Stimulated activated CD4-positive, alpha-beta T cell treated with anti-CD3 and anti-CD28 coated beads, Interleukin-4, amount 100 ng/mL, for 24 hours (primary cell): ENCODE data around the gene DYNLT2B.
"Not testable (repeated sequence)": the region's sequence is repeated elsewhere in the genome, so short reads cannot be mapped to it uniquely, and the experiment has no call there.

ENCODE experiments used
- DNase-seq: peaks from one replicate; pipeline ENCODE4 v3.0.0-alpha.2; 2020

Gene DYNLT2B

DNA sequence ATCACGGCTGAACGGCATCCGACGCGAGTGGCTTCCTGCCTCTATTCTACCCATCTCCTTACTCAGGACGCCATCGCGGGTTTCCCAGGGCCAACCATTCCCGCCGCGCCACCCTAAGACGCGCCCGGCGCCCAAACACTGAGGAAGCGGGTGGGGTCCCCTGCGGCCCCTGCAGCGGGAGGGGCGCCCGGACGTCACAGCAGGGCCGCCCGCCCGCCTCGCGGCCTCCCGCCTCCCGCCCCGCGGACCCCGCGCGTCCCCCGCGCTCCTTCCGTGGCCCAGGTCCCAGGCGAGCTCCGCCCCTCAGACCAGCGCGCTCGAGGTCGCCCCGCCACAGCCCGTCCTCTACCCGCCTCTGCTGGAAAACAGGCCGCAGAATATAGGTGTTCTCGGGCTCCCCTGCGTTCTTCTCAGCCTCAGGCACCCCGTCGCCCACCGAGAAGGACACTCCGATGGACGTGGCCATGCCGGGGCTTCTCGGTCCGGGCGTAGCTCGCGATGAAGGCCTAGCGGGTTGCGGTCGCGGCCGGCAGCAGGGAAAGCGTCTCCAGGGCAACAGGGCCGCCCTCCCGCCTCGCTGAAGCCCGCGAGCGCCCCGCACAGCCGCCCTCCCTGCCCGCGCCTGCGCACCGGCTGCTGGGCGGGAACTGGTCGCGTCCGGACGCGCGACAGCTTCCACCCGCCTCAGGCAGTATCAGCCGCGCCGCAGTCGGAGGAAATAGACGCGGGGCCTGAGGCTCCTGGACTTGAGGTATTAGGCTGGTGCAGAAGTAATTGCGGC, at the start of gene DYNLT2B:
Gene DYNLT2B, minus strand, starts transcription at position 554 of the 781 bp plus-strand sequence. Its CDS starts 88 bp downstream, at position 466.
- peak; percentile 85 for DNase-seq

DNA sequence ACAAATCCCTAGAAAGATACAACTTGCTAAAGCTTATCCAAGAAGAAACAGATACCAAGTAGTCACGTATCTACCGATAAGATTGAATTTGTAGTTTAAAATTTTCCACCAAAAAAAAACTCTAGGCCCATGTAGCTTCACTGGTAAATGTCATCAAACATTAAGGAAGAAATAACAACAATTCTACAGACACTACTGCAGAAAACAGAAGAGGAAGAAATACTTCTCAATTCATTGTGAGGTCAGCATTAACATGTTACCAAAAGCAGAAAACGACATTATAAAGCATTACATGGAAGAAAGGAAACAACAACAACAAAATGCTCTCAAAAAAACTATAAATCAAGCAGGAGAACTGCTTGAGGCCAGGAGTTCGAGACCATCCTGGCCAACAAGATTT, 47.7 kb upstream of the DYNLT2B start:
- DNase-seq: no peak

DNA sequence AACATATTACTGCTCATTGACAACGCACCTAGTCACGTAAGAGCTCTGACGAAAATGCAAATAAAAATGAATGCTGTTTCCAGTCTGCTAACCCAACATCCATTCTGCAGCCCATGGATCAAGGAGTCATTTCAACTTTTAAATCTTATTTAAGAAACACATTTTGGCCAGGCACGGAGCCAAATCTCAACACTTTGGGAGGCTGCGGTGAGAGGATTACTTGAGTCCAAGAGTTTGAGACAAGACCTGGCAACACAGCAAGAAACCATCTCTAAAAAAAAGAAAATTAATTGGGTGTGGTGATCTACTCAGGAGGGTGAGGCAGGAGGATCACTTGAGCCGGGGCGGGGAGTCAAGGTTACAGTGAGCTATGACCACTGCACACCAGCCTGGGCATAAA, 42.5 kb upstream of the DYNLT2B start:
- no peak for DNase-seq

DNA sequence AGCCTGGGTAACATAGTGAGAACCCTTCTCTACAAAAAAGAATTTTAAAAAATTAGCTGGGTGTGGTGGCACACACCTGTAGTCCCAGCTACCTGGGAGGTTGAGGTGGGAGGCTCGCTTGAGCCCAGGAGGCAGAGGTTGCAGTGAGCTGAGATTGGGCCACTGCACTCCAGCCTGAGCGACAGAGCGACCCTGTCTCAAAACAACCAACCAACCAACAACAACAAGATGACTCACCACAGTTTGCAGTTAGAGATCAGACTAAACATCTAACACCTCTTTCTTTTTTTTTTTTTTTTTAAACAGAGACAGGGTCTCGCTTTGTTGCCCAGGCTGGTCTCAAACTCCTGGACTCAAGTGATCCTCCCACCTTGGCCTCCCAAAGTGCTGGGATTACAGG, 40.5 kb upstream of the DYNLT2B start:
- DNase-seq: not testable (repeated sequence)

DNA sequence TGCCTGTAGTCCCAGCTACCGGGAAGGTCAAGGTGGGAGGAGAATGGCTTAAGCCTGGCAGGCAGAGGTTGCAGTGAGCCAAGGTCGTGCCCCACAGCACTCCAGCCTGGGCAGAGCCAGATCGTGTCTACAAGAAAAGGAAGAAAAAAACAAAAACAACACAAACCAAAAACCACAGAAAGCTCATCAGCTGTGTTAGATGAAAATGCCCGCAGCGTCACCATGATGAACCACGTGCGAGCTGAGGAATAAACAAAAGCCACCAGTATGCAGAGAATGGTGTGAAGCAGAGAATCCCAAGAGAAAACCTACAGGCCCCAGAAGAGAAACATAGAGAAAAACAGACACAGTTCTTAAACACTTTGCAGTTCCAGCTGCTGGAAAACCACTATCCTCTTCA, 39.9 kb upstream of the DYNLT2B start:
- DNase-seq: no peak

DNA sequence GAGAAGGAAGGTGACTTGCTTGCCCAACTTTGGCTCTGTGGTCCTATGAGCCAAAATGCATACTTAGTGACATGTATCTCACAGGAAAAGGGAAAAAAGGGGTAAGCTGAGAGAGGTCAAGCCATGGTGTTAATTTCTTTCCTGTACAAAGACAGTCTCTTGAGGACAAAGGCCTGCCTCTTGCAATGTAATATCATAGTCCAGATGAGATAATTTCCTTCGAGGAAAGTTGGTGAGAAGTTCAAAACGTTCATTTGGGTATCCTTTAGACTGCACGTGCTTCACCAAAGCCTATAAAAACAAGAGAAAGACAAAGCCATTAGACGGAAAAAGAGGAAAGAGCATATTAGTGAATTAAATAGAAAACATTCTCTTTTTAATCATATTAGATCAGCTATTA, 38.5 kb upstream of the DYNLT2B start:
- DNase-seq: no peak

DNA sequence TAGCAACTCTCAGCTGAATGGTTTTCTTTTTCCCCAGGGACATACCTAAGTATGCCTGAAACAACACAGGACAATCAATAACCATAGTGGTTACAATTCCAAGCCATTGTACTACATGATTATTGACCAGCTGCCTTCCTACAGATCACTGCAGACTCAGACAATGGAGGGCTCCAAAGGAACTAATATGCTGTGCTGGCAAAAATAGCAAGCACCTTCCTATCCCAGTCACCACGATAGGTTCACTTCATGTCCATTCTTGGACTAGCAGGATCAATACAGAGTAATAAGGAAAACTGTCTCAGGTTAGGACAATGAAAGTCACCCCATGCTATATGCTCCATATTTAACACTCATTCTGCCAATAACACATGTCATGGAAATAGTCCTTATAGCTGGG, 37.6 kb upstream of the DYNLT2B start:
- DNase-seq: no peak

DNA sequence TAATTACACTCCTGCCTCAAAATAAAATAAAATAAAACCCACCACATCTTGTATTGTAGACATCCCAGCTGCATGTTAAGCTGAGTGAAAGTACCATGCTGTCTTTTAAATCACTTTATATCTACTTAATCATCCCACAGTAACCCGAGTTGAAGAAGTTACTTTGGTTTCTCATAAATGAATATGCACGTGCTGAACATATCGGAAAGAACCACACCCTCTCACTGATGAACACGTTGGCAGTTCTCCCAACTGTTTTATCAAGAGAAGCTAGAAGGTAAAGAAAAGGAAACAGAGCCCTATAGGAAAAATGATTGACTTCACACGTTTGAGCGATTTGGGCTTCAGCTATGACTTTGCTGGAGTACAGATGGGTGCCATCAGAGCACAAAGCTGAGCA, 36.1 kb upstream of the DYNLT2B start:
- no peak for DNase-seq

DNA sequence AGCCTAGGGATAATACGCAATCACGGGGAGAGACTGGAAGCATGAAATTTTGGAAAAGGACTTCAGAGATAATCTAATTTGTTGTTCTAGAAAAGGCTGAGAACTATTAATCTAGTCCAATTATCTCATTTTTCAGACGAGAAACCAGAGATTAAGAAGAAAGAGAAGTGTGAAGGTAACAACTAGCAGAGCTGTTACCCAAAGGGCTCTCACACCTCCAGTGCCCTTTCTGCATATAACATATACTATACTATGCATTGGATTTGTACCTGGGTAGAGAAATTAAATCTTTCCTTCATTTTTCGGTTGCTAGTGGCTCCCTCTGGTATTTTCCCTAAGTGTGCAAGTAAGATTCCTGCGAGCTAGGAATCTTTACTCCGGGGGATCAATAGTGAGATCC, 33.5 kb upstream of the DYNLT2B start:
- no peak for DNase-seq

DNA sequence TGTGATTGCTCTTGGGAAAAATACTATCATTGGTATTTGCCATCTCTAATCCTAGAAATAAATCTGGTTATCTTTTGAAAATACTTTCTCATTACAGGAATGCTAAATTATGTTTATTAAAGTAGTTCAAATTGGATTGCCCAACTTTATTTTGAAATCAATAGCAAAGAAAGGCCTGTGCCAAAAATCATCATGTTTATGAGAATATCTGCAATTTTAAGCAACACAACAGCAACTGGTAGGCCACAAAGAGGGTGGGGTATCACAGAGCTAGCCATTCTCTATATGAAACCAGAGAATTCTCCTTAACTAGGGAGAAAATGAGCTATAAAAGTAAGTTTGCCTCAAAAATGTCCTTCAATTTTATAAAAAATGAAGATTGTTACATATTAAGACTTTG, 32.0 kb upstream of the DYNLT2B start:
- DNase-seq: no peak

DNA sequence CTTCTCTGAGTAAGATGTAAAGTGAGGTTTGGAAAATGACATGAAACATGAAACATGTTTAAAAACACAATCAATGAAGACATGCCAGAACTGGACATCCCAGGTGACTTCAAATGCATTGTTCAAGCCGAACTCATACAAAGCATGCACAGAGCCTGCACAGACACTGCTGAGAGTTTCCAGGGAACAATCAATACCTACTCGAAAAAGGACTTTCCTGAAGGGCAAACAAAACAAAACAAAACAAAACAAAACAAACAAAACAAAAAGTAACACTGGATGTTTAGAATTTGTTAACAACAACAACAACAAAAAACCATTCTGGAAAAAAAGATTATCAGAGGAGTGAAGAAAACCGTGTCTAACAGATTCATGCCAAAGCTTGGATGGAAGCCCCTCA, 30.7 kb upstream of the DYNLT2B start:
- no peak for DNase-seq

DNA sequence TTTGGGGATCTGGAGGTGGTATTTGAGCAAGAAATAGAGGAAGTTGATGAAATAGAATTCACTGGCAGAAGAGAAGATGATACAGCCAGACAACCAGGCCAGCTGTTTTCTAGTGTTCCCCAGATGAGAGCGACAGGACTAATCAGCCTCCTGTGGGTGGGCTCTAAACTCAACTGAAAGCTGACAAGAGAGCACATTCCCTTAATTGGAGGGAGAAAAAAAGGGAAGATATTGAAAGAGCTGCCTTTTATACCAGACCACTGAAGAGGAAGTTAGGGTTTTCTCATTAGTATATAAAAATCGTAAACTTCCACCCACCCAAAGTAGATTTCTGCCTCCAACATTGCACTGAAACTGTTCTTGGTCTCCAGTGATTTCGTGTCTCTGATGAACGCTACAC, 26.6 kb upstream of the DYNLT2B start:
- DNase-seq: no peak

DNA sequence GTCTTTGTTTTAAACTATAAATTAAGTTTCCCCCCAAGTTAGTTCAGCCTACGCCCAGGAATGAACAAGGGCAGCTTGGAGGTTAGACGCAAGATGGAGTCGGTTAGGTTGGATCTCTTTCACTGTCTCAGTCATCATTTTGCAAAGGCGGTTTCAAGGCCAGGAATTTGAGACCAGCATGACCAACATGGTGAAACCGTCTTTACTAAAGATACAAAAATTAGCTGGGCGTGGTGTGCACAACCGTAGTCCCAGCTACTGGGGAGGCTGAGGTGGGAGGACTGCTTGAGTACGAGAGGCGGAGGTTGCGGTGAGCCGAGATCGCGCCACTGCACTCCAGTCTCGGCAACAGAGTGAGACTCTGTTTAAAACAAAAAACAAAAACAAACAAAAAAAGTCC, 25.9 kb upstream of the DYNLT2B start:
- not testable (repeated sequence) for DNase-seq

DNA sequence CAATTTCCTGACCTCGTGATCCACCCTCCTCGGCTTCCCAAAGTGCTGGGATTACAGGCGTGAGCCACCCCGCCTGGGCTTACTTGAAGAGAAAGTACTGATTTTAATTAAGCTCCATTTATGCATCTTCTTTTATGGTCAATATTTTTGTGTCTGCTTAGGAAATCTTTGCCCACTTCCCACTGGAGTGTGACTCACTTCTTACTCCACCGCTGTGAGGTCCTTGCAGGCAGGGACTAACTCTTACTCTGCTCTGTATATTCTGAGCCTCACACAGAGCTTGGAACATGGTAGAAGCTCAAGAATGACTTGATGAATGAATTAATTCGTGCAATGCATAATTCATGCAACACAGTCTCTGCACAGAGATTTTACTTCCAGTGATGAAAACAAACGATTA, 23.1 kb upstream of the DYNLT2B start:
- no peak for DNase-seq

DNA sequence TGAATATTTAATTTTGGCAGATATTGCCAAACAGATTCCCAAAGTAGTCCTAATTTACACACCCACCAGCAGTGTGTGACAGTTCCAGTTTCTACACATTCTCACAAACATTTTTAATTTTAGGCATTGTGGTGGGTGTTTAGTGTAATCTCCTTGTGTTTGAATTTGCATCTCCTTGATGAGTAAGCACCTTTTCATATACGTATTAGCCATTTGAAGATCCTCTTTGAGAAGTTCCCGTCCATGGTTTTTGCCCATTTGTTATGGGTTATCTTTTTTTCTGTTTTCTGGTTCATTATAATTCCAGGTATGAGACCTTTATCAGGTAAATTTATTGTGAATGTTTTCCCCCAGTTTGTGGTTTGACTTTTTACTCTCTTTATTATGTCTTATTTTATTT, 22.4 kb upstream of the DYNLT2B start:
- DNase-seq: no peak

DNA sequence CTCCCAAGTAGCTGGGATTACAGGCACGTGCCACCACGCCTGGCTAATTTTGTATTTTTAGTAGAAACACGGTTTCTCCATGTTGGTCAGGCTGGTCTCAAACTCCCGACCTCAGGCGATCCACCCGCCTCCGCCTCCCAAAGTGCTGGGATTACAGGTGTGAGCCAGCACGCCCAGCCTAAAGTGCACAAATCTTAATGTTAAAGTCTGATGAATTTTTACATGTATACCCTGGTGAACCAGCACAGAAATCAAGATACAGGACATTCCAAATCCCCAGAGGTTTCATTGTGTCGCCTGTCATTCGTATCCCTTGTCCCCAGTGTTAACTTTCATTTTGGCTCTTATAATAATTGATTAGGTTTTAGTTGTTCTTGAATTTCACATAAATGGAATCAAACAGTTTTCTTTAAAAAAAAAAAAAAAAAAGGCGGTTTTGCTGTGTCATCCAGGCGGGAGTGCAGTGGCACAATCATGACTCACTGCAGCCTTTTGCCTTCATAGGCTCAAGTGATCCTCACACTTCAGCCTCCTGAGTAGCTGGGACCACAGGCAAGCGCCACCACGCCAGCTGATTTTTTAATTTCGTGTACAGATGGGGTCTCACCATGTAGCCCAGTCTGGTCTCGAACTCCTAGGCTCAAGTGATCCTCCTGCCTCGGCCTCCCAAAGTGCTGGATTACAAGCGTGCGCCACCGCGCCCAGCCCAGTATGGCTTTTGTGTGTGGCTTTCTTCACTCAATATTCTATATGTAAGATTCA, 21.6 kb upstream of the DYNLT2B start:
- no peak for DNase-seq

DNA sequence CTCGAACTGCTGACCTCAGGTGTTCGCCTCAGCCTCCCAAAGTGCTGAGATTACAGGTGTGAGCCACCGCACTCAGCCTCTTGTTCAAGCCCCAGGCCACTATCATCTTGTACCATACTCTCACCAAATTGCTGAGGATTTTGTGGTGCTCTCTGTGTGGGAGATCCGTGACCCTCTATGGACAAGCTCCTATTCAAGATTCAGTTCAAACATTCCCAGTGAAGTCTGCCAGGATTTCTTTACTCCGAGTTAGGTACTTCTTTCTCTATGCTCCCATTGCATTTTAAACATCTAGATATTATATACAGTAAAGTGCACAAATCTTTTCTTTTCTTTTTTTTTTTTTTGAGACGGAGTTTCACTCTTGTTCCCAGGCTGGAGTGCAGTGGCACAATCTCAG, 21.0 kb upstream of the DYNLT2B start:
- no peak for DNase-seq

DNA sequence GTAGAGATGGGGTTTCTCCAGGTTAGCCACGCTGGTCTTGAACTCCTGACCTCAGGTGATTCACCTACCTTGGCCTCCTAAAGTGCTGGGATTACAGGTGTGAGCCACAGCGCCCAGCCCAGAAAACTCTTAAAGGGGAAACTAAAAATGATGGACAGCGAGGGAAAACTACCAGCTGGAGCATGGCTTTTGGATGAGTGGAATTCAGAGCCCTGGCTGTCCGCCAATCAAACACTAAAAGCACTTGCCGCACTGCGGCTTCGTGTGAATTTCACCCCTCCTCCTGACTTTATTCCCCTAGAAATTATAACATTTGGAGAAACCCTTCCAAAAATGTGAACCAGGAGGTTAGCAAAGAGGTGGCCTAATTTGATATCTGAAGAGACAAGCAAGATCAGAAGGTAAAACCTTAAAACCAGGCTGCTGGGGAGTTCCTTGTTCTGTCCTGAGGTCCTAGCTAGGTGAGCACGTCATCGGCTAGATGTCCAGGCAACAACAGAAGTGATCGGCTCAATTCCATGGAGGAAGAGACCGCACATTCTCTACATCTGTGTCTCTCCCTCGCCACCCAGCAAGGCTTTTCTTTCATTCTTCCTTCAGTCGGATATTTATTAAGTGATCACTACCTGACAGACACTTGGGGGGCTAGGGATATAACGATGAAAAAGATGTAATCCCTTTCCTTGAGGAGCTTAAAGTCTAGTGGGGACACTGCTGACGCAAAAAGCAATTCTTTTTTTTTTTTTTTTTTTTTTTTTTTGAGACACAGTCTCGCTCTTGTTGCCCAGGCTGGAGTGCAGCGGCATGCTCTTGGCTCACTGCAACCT, 18.5 kb upstream of the DYNLT2B start:
- DNase-seq: no peak

DNA sequence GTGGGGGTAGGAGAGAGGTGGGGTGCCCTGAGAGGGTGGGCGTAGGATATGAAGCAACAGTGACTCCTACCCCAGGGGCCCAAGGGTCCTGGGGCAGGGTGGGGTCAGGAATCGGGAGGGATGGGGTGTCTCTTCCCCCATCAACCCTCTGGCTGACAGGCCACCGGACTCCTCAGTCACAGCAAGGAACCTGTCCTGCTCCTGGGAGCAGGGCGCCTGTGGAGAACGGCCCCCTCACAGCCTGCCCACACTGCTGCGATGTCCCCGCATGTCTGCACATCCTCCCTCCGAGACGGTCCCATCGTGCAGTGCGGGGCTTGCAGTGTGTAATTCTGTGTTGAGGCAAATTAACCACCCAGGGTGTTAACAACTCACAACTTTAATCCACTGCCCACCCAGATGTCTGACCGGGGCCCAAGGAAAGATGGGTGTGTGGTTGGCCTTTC, 17.5 kb upstream of the DYNLT2B start:
- DNase-seq: no peak

DNA sequence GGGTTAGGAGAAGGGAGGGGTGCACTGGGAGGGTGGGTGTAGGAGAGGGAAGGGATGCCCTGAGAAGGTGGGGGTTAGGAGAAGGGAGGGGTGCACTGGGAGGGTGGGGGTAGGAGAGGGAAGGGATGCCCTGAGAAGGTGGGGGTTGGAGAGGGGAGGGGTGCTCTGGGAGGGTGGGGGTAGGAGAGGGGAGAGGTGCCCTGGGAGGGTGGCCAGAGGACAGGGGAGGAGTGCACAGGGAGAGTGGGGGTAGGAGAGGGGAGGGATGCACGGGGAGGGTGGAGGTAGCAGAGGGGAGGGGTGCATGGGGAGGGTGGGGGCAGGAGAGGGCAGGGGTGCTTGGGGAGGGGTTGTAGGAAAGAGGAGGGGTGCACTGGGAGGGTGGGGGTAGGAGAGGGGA, 16.9 kb upstream of the DYNLT2B start:
- DNase-seq: no peak

DNA sequence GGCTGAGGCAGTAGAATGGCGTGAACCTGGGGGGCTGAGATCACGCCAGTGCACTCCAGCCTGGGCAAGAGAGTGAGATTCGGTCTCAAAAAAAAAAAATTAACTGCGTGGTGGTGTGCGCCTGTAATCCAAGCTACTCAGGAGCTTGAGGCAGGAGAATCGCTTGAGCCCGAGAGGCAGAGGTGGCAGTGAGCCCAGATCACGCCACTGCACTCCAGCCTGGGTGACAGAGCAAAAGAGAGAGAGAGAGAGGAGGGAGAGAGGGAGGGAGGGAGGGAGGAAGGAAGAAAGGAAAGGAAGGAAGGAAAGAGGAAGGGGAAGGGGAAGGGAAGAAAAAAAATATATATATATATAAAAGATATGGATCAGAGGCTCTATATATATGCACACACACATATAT, 14.1 kb upstream of the DYNLT2B start:
- DNase-seq: no peak

DNA sequence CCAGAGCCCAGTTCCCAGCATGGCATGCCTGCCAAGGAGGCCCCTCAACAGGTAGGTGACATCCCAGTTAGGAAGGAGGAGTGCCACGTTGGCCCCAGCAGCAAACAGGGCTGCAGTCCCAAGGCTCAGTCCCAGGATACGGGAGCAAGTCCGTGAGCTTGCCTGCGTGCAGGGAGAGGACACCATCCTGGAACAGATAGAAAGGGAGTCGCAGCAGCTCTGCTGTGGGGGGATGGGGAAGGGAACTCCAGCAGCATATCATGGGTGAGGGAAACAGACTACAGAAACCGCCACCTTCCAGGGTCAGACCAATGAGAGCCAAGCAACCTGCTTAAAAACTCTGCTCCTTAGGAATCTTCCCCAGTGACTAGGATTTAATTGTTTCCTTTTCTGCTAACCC, 9.4 kb upstream of the DYNLT2B start:
- DNase-seq: no peak

DNA sequence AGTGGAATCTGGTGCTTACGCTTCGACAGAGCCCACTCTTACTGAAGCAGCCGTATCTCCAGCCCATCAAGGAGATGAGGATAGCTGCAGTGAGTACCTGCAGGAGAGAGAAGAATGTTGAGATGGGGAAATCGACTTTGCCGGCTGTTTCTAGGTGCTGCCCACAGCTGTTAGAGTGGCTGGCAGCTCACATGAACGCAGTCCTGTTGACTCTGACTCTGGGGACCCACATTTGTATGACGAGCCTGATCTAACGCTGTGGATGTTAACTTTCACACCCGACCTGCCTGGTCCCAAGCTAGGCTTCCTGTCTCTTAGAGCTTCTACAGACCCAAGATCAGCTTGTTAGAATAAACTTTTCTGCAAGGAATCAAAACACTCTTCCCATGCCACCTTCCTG, 8.9 kb upstream of the DYNLT2B start:
- no peak for DNase-seq

DNA sequence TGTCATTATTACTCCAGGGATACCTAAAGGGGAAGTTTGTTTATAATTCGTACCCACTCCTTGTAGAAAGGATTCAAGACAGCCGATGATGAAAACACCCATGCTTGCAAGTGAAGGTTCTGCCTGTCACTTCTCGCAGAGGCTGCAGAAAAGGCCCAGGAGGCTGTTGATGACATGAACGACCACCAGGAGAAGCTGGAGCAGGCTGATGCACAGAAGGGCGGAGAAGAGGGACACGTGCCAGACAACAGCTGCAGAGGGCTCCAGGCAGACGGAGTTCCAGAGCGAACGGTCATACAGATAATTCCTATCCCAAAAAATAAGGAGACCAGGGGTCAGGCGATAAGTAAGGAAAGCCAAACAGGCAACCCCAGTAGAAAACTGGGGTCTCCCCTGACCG, 5.7 kb upstream of the DYNLT2B start:
- DNase-seq: no peak
